ENCODE data around the gene GJB2.

DNA sequence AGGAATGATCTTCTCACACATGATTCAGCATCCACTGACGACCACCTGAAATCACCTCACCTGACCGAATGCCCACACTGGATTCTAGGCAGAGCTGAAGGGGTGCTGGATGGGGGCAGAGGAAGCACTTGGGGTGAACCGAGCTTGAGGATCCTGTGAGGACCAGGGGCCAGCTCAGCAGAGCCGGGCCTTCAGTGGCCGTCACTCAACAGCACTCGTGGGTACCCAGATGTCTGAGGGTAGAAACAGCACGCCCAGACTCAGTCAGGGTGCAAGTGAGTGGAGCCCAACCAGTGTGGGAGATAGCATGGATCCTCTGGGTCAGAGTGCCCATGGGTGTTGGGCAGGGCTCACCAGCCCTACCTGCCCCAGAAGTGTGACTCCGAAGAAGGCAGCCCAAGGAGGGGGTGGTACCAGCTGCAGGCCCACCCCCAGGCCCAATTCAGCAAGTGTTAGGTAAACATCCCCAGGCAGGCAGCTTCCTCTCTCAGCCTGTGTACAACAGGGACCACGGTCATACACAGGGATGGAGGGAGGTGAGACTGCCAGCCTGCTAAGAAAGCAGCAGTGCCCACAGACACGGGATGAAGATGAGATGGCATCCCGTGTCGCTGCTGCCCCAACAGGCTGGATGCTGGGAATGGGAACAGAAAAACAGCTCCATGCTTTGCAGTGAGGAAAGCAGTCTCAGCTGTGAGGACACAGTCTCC, 48.4 kb downstream of the GJB2 start:
- TF ChIP-seq, protein P1, sequence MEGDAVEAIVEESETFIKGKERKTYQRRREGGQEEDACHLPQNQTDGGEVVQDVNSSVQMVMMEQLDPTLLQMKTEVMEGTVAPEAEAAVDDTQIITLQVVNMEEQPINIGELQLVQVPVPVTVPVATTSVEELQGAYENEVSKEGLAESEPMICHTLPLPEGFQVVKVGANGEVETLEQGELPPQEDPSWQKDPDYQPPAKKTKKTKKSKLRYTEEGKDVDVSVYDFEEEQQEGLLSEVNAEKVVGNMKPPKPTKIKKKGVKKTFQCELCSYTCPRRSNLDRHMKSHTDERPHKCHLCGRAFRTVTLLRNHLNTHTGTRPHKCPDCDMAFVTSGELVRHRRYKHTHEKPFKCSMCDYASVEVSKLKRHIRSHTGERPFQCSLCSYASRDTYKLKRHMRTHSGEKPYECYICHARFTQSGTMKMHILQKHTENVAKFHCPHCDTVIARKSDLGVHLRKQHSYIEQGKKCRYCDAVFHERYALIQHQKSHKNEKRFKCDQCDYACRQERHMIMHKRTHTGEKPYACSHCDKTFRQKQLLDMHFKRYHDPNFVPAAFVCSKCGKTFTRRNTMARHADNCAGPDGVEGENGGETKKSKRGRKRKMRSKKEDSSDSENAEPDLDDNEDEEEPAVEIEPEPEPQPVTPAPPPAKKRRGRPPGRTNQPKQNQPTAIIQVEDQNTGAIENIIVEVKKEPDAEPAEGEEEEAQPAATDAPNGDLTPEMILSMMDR (IDR thresholded peaks at IDR 0.05; ENCODE audit: insufficient read depth, low read depth, low read length), result no peak
- TF ChIP-seq EZH2 (IDR thresholded peaks at IDR 0.05; ENCODE audit: insufficient read depth, low read length), result no peak
